CD1c-positive myeloid dendritic cell (primary cell): ENCODE data around the gene SYNE2.
"Not testable (repeated sequence)": the region's sequence is repeated elsewhere in the genome, so short reads cannot be mapped to it uniquely, and the experiment has no call there.

ENCODE experiments used
- DNase-seq: peaks from one replicate; pipeline ENCODE4 v3.0.0-alpha.2; 2016; ENCODE audit errors: extremely low spot score

The SYNE2 gene

GRCh38 chr14:64075613-64076005, 222.8 kb downstream of the SYNE2 start:
- DNase-seq = no peak

- DNase-seq = no peak
Observed at GRCh38 chr14:64080452-64080851, 227.6 kb downstream of the SYNE2 start.

GRCh38 chr14:64081174-64081746, 228.5 kb downstream of the SYNE2 start:
- DNase-seq = no peak

- no peak for DNase-seq
Observed at GRCh38 chr14:64082837-64083236, 230.0 kb downstream of the SYNE2 start.

- DNase-seq = no peak
Observed at GRCh38 chr14:64088647-64088964, 235.8 kb downstream of the SYNE2 start.

- no peak for DNase-seq
Observed at GRCh38 chr14:64089920-64090319, 237.1 kb downstream of the SYNE2 start.

GRCh38 chr14:64091217-64091616, 238.4 kb downstream of the SYNE2 start:
- no peak for DNase-seq

GRCh38 chr14:64092338-64092737, 239.5 kb downstream of the SYNE2 start:
- DNase-seq = no peak

GRCh38 chr14:64092940-64093339, 240.1 kb downstream of the SYNE2 start:
- DNase-seq = no peak

GRCh38 chr14:64095620-64096019, 242.8 kb downstream of the SYNE2 start:
- DNase-seq = no peak

GRCh38 chr14:64098120-64098519, 245.3 kb downstream of the SYNE2 start:
- DNase-seq = no peak

- DNase-seq = no peak
Observed at GRCh38 chr14:64107438-64107837, 254.6 kb downstream of the SYNE2 start.

- DNase-seq = no peak
Observed at GRCh38 chr14:64109819-64110554, 257.2 kb downstream of the SYNE2 start.

GRCh38 chr14:64110802-64111201, 258.0 kb downstream of the SYNE2 start:
- no peak for DNase-seq

GRCh38 chr14:64112867-64113678, 260.3 kb downstream of the SYNE2 start:
- no peak for DNase-seq

GRCh38 chr14:64114166-64114565, 261.4 kb downstream of the SYNE2 start:
- no peak for DNase-seq

GRCh38 chr14:64114796-64115195, 262.0 kb downstream of the SYNE2 start:
- DNase-seq = no peak

- no peak for DNase-seq
Observed at GRCh38 chr14:64115401-64115800, 262.6 kb downstream of the SYNE2 start.

GRCh38 chr14:64117671-64118402, 265.0 kb downstream of the SYNE2 start:
- no peak for DNase-seq

GRCh38 chr14:64118403-64118742, 265.6 kb downstream of the SYNE2 start:
- DNase-seq = not testable (repeated sequence)

- no peak for DNase-seq
Observed at GRCh38 chr14:64118892-64119291, 266.1 kb downstream of the SYNE2 start.

- DNase-seq = no peak
Observed at GRCh38 chr14:64119500-64119899, 266.7 kb downstream of the SYNE2 start.
